SK-MEL-5 (cell line): ENCODE data around the gene KIF23. TPM values are rescaled to one million over a fixed set of nuclear protein-coding genes. Genes with fewer than 3 reads are reported as not detected.

ENCODE experiments used
- DNase-seq: peaks from one replicate; pipeline ENCODE4 v3.0.0-alpha.2; 2016; ENCODE audit warnings: low read depth, low spot score
- in situ Hi-C: cut with HindIII; loops from 2 replicates; pipeline ENCODE4 v1.10.0; 2016; ENCODE audit warnings: low sequenced_read_pairs, high pct_unique_total_duplicates, low pct_unique_long_range_greater_than_20kb
- total RNA-seq: library from RNA; depleted of rRNA; stranded (reverse); fragments of >200 nt; shearing (Covaris generic); gene quantifications from 2 replicates; pipeline ENCODE4 v1.2.3, GENCODE V29; 2014

The KIF23 gene
- total RNA-seq, 1 experiment from 2014 or later = 63.0 TPM

- in situ Hi-C loops = no loop called here
Measured at GRCh38 chr15:69452692-69453521, 38.8 kb downstream of the KIF23 start, which contains the start of gene RPLP1. TSS of gene RPLP1 (plus strand) at chr15:69452818. CDS start at chr15:69452949, 131 bp downstream.

DNA sequence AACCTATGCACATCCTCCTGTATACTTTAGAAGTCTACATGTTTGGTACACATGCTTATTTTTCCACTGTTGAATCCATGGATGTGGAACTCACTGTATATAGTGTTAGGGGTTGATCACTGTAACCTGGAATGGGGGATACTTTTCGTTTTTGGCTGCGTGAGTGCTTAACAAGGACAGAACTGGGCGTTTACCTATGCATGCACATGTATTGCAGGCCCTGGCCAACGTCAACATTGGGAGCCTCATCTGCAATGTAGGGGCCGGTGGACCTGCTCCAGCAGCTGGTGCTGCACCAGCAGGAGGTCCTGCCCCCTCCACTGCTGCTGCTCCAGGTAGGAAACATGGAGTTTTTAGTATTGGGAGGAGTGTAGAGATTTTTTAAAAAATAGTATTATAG is 40.8 kb downstream of the KIF23 start:
- DNase-seq = no peak
- in situ Hi-C loops = no loop called here

More at GRCh38 chr15:69452692-69453521, 38.8 kb downstream of the KIF23 start, which contains the start of gene RPLP1:
- peak; percentile 95 for DNase-seq

DNA sequence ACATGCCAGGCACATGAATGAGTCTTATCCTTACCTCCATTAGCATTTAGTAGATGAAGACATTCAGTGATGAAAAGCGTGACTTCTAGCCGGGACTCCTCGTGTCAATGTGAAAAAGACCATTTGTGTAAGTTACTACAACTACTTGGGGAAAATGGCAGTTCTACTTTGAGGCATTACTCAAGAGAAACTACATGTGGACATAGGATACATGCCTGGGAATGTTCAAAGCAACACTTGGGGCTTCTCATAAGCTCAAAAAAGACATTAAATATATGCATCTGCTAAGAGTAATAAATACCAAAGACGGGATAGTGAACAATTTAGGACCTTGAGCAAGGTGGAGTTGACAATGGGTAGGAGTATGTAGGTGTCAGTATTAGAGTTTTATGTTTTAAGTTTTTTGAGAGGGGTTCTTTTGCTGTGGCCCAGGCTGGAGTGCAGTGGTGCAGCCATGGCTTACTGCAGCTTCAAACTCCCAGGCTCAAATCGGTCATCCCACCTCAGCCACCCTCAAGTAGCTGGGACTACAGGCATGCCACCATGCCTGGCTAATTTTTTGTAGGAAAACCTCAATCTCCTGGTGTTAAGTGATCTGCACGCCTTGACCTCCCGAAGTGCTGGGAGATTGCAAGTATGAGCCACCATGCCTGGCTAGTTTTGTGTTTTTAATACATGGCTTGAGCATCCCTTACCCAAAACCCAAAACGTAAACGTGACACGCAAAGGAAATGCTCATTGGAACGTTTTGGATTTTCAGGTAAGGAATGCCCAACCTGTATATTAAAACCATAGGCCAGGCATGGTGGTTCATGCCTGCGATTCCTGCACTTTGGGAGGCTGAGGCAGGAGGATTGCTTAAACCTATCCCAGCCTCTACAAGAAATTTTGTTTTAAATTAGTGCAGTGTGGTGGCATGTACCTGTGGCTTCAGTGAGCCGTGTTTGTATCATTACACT is 42.3 kb downstream of the KIF23 start:
- in situ Hi-C loops = no loop called here
- no peak for DNase-seq

DNA sequence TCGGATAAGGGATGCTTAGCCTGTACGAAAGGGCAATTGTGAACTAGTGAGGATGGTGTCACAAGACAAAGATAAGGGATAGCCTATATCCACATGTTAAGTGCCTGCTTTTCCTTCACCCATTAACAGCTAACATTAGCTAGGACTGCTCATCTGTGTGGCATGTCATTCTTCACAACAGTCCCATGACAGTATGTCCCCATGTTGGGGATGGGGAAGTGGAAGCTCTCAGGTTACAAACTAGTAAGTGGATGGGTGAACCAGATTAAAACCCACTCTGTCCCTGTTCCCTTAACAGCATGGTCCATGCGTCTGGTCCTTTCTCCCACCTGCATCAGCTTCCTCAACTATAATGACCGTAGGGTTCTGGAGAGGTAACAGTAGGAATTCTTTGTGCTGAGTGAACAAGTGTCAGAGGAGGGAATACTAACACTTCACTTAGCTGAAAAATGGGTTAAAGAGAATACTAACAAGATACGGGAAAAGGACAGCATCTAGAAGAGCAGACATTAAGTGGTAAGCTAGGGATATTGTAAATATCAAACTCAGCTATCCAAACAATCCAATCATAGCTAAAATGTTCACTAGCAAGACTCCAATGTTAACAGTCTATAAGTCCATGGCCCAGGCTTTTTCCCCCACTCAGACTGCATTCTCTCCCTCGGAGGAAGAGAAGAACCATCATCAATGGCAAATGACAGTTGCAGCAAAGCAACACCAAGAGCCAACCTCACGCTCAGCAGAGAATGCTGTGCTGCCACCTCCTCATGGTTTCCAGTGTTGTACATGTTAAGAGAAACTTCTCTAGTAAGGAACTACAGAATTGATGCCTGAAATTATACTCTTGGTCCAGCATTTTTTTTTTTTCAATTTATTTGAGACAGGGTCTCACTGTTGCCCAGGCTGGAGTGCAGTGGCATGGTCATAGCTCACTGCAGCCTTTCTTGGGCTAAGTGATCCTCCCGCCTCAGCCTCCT is 43.4 kb downstream of the KIF23 start:
- peak; percentile 23 for DNase-seq
- in situ Hi-C loops = no loop called here

- no peak for DNase-seq
- in situ Hi-C loops = no loop called here
Measured at GRCh38 chr15:69459066-69459465, 44.9 kb downstream of the KIF23 start.

- no peak for DNase-seq
- in situ Hi-C loops = no loop called here
Measured at GRCh38 chr15:69460481-69460880, 46.3 kb downstream of the KIF23 start.

DNA sequence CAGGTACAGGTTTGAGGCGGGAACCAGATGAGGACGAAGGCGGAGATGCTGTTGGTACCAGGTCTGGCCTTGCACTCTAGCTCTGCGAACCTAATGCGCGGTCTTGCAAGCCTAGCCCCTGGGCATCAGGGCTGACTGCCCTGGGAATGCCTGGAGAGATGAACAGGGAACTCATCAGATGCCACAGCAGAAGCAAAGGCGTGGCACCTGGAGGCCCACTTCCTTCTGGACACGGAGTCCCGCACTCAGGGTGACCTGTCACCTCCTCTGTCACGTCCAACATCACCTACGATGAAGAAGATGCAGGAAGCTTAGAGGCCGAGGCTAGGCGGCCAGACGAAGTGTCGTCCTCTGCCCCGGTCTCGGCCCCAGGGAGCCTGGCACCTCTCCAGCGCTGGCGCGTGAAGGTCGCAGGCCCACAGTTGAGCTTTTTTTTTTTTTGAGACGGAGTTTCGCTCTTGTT is 47.9 kb downstream of the KIF23 start:
- in situ Hi-C loops = no loop called here

GRCh38 chr15:69462493-69463181 is 48.5 kb downstream of the KIF23 start:
- in situ Hi-C loops = no loop called here
- peak; percentile 99 for DNase-seq

More for the DNA sequence above, 47.9 kb downstream of the KIF23 start:
- DNase-seq = no peak

DNA sequence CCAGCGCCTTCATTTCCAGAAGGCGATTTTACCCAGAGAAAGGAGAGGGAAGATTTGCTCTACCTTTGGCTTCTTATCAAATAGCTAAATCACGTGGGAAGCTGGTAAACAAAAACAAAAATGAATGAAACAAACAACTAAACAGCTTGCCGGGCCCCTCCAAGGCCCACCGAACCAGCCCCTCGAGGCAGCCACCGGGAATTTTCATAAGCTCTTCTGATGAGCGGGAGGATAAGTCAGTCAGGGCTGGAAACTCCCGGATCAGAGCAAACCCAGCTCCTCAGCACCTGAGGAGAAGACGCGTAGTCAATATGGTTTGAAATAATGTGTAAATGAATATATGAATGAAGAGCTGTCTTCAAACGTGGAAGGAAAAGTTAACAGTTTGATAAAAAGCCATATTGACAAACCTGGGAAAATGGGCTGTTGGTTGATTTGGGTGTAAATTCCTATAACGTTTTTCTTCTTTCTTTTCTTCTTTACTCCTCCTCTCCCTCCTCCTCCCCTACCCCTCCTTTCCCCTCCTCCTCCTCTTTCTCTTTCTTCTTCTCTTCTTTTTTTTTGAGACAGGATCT is 49.1 kb downstream of the KIF23 start:
- in situ Hi-C loops = no loop called here
- DNase-seq = no peak

GRCh38 chr15:69465253-69465652 is 51.1 kb downstream of the KIF23 start:
- DNase-seq = no peak
- in situ Hi-C loops = no loop called here

- in situ Hi-C loops = no loop called here
Measured at GRCh38 chr15:69466733-69467132, 52.6 kb downstream of the KIF23 start.

DNA sequence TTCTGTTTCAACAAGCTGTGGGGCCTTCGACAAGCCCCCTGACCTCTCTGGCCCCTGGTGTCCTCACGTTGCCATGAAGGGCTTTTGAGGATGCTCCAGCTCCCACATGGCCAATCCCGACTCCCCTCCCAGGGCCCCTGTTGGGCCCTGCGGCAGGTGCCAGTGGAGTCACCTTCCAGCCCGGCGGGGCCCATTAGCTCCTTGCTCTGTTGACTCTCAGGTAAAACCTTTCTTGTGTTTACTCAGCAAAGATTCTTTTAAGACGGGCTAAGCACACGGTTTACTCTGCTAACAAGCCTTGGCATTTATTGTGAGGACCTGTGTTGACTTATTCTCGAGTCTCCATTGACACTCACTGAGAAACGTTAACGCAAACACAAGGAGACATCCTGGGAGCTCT is 53.5 kb downstream of the KIF23 start:
- no peak for DNase-seq
- in situ Hi-C loops = no loop called here

More at GRCh38 chr15:69466733-69467132, 52.6 kb downstream of the KIF23 start:
- no peak for DNase-seq

GRCh38 chr15:69468241-69469121 is 54.3 kb downstream of the KIF23 start:
- DNase-seq = no peak
- in situ Hi-C loops = no loop called here

DNA sequence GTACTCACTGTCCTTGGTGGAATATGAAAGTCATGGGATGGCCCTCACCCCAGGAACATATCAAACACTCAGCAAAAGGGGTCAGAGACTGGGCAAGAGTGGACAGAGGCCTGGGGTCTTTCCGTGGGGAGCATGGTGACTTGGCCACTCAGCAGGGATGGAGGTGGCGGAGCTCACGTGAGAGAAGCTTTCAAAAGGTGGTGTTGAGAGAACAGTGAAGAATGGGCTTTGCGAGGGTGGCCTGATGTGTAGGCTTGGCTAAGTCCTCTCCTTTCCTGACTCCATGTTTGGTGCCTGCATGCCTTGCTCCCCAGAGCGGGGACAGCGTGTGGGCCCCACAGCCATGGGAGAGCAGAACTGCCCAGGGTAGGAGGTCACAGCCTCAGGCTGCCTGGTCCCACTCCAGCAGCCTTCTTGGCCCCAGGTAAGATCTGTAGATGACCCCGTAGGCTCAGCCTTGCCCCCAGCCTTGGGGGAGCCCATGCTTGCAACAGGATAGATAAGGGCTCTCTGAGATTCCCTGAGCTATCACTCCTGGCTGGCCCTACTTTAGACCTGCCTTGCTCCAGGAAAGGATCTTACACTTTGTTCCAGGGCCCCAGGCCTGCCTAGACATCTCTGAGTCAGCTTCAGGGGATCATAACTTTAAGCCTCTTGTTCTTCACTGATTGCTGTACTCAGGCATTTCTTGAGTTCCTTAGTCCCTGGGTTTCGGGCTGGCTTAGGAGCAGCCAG is 55.5 kb downstream of the KIF23 start:
- in situ Hi-C loops = no loop called here
- DNase-seq = no peak

DNA sequence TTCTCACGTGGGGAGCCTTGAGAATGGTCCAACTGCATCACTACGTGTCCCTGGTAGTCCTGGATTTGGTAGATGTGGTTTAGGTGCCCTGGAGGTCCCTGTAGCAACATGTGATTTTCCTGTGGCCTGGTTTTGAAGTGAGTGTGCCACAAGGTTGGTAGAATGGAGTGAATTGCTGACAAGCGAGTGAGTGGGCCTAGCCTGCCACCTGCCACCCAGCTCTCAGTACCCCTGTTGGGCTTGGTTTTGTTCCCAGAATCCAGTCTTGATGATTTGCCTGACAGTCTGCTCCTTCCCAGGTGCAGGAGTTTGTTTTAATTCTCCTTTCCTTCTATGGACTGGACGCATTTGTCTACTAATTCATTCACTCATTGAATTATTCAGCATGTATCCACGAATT is 57.9 kb downstream of the KIF23 start:
- in situ Hi-C loops = no loop called here
- no peak for DNase-seq
